ENCODE results near the gene IGF1. TPM values are rescaled to one million over a fixed set of nuclear protein-coding genes. Genes with fewer than 3 reads are reported as not detected.

Gene IGF1
- total and polyA plus RNA-seq, 10 of the 15 experiments (the other 5 are each of a cell fraction or from before 2014, with no cell fraction given) = 2.4 to 9.2 (median 3.5) TPM

- no peak for TF ChIP-seq MEF2B (IDR thresholded peaks at IDR 0.05; ENCODE audit: partially characterized antibody, poor library complexity, severe bottlenecking)
- no peak for TF ChIP-seq BRCA1 (IDR thresholded peaks at IDR 0.05; ENCODE audit: low read depth, low read length)
- TF ChIP-seq RB1 (IDR thresholded peaks at IDR 0.05; ENCODE audit: borderline replicate concordance) = no peak
- TF ChIP-seq SUPT20H (IDR thresholded peaks at IDR 0.05; ENCODE audit: borderline replicate concordance, control insufficient read depth, low read depth, low read length) = no peak
- TF ChIP-seq MYB (IDR thresholded peaks at IDR 0.05; ENCODE audit: borderline replicate concordance, low read depth, low read length) = no peak
Measured at GRCh38 chr12:102376781-102377180, 103.6 kb downstream of the IGF1 start (continued).

GRCh38 chr12:102376181-102376747 lies 104.1 kb downstream of the IGF1 start:
- intact Hi-C loops (cut with micrococcal nuclease; ENCODE audit: unreplicated experiment) (no loop called here), in situ Hi-C loops (cut with MboI) (no loop called here)
- Histone ChIP-seq H3K27ac (ENCODE audit: control insufficient read depth, insufficient read depth) (no peak overlapping the region), H3K9ac (ENCODE audit: control insufficient read depth, insufficient read depth, low read length) (no peak overlapping the region), H3K9me3 (replicated peaks; ENCODE audit: control insufficient read depth, insufficient read depth, low read length) (no peaks in the 10 kb centered on the region; the same call in 2 of the 3 replicates), H2AFZ (ENCODE audit: control insufficient read depth, low read depth, low read length) (no peak overlapping the region), H3K27me3 (replicated peaks in 1 of 2; ENCODE audit: control insufficient read depth in 2 of 2, insufficient read depth in 2 of 2, low read length in 1 of 2) (no peaks in the 10 kb centered on the region), H3K79me2 (ENCODE audit: control insufficient read depth, insufficient read depth, low read length) (no peaks in the 10 kb centered on the region), H3K4me1 (ENCODE audit: control insufficient read depth, insufficient read depth, low read length) (no peaks in the 10 kb centered on the region), H3K36me3 (ENCODE audit: control insufficient read depth in 2 of 2, insufficient read depth in 2 of 2, low read length in 1 of 2) (no peaks in the 10 kb centered on the region), H3K4me3 (no peak overlapping the region), H4K20me1 (ENCODE audit: control insufficient read depth, insufficient read depth) (no peaks in the 10 kb centered on the region), H3K4me2 (ENCODE audit: control insufficient read depth, insufficient read depth) (no peak overlapping the region)
- no TSS peak for BruUV-seq (replicated peaks)
- ChIA-PET RAD21 (ENCODE audit: unreplicated experiment) (no interaction called here), SMC1A (ENCODE audit: uncharacterized antibody, unreplicated experiment) (interaction anchor here (1.0 to 1.5 kb wide), 3 partner anchors 96 to 203 kb away, joined by 3 to 5 read pairs (median 4); no protein-coding TSS in a partner anchor), CTCF (interaction anchor here (0.6 to 1.4 kb wide), 2 partner anchors 9 to 276 kb away, joined by 3 to 4 read pairs; no protein-coding TSS in a partner anchor), POLR2A (no interaction called here)
- ATAC-seq (no peak), DNase-seq (ENCODE audit: low read depth, low spot score) (no peak), FAIRE-seq (no peak)
- WGBS (ENCODE audit: insufficient coverage, insufficient replicate concordance, low lambda C conversion rate, missing lambda C conversion rate) = 28% methylated on average over 5 of the region's 5 CpGs
- no peak for TF ChIP-seq MEF2A (IDR thresholded peaks at IDR 0.05; ENCODE audit: insufficient read depth, low read depth, low read length)
- no peak for TF ChIP-seq EED (IDR thresholded peaks at IDR 0.05; ENCODE audit: low read depth)
- 0 out of 4 replicates have a peak, but pooled peaks of 1 of the 2 experiments have one; percentile 15 for TF ChIP-seq ETV6 (conservative IDR thresholded peaks at IDR 0.05 in 1 of 2, IDR thresholded peaks at IDR 0.05 in 1 of 2; ENCODE audit: borderline replicate concordance in 1 of 2, low read depth in 1 of 2)
- TF ChIP-seq SRF (IDR thresholded peaks at IDR 0.05; ENCODE audit: low read depth in 2 of 2, low read length in 2 of 2) = no peak
